Umbilical cord (tissue), 2 donors: ENCODE results near the gene SLC66A1. TPM values are rescaled to one million over a fixed set of nuclear protein-coding genes. Genes with fewer than 3 reads are reported as not detected.
A peak's percentile ranks its signal among the peaks of the same experiment; 100 is the strongest.
"Not testable (repeated sequence)": the region's sequence is repeated elsewhere in the genome, so short reads cannot be mapped to it uniquely, and the experiment has no call there.

Source experiments
- DNase-seq: peaks from one replicate; pipeline ENCODE4 v3.0.0-alpha.2; 2015; ENCODE audit warnings: low spot score
- total RNA-seq: library from RNA; depleted of rRNA; stranded (reverse); fragments of >200 nt; gene quantifications from one replicate; pipeline ENCODE4 v1.2.3, GENCODE V29; 2014; ENCODE audit warnings: low replicate concordance; ENCODE audit not compliant: insufficient read depth

SLC66A1 gene, protein sequence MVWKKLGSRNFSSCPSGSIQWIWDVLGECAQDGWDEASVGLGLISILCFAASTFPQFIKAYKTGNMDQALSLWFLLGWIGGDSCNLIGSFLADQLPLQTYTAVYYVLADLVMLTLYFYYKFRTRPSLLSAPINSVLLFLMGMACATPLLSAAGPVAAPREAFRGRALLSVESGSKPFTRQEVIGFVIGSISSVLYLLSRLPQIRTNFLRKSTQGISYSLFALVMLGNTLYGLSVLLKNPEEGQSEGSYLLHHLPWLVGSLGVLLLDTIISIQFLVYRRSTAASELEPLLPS
- 9.4 TPM for total RNA-seq

DNA sequence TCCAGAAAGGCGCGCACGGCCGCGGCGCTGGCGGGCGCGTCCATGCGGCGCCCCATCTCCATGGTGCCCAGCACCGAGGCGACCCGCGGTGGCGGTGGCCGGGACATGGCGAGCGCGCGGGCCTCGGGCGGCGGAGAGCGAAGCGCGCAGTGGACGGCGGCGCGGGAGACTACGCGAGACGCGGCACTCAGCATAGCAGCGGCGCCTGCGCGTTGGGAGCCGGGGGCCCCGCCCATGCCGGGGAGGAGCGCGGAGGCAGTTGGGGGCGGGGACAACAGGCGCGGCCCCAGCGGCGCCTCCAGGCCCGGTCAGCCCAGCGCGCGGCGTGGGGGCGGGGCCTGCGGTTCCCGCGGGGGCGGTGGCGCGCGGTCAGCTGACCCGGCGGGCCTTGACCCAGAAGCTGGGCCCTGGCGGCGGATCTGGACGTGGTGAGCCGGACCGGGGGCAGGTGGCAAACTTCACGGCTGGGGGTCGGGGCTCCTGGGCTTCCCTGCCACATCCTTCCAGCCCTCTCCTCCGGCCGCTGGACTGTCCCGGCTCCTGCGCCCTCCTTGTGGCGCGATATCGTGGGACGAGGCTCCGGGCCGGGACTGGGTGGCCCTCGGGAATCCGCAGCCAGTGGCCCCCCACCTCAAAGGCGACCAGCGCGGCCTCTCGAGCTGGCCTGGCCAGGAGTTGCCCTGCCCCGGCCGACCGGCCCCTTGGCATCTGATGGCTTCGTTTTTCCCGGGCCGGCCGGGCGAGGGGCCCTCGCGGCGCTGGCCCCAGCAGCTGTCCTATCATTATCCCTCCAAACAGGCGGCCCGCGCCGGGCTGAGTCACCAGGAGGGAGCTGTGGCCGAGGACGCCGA lies at the start of gene SLC66A1, which contains the start of gene AKR7A2:
Gene SLC66A1, plus strand, starts transcription at position 396 of the 851 bp plus-strand sequence. CDS start 5,352 bp downstream, outside the sequence.
Gene AKR7A2, minus strand, starts transcription at position 214 of the 851 bp plus-strand sequence. Its CDS starts 20 bp downstream, at position 194.
- peak; percentile 96 for DNase-seq

DNA sequence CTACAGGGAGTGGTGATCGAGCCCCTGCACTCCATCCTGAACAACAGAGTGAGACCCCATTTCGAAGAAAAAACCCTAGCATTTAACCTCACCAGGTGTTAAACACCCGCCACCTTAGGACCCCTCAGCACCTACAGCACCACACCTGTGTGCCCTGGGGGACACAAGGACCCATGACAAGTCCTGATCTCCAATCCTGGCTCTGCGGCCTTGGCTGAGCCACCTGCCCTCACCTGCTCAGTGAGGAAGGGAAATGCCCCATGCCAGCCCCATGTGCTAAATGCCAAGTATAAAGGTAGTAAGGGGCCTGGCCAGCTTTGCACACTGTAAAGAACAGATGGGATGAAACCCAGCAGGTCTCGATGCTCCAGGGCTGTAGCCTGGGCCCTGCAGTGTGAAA lies 49.4 kb upstream of the SLC66A1 start:
- DNase-seq = no peak

DNA sequence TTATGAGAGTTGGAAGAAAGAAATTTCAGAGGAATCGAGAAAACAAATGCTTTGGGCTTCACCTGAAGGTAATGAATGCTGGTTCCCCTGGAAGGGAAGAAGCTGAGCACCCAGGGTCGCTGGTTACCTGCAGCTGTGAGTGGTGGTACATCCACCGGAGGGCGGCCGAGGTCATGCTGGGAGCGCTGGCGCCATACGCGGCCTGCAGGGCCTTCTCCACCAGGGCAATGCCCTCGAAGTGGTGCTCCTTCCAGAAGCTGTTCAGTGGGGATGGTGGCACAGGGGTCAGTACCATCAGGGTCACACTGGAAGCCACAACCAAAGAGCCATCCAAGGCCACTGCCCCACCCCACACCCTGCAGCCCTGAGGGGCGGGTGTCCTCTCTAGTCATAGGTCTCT lies 43.7 kb upstream of the SLC66A1 start:
- DNase-seq = no peak

DNA sequence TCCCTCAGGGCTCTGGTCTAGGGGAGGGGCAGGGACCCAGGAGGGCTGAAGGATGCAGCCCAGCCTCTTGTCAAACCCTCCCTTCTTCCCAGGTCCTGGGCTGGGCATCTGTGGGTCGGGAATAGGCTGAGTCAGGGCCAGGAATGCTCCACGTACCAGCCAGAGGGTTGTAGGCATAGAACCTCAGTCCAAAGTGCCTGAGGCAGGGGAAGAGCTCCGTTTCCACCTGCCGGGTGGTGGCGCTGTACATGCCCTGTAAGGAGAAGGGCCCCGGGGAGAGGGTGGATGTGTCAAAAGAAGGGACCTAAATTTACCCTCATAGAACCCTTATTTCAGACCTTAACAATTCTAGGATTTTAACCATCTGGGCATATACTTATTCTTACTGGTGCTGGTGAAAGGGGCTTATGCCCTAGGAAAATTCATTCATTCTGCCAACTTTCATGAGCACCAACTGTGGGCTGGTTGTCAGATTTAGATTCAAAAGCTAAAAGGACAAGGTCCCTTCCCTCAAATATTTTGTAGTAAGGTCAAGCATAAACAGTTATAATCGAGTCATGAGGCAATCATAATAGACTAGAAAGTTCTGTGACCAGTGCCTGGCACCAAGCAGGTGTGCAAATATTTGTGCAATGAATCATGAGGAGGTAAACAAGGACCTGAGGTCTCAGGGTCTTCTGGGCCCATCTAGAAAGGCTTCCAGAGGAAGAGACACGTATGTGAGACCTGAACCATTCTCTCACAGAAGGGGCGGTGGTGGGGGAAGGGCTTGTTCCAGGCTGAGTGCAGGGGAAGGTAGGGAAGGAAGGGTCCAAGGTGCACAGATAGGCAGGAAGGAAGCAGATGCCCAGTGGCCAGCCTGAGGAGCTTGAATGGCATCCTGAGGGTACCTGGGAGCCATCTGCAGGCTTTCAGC lies 42.4 kb upstream of the SLC66A1 start:
- DNase-seq = not testable (repeated sequence)

DNA sequence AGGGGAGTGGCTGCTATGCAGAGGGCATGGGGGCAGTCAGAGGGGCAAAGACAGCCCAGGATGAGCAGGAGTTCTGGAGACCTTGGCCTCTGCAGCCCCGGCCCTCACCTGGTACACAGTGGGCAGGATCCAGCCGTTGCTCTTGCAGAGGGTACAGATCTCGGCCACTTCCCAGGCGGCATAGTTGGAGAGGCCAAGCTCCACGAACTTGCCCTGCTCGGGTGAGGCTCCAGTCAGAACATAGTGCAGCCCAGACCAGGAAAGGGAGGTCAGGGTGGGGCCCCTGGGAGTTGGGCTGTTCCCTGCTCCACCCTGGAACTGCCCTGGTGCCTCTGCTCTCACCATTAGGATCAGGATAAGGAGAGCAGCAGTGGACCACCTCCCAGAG lies 41.8 kb upstream of the SLC66A1 start:
- not testable (repeated sequence) for DNase-seq

DNA sequence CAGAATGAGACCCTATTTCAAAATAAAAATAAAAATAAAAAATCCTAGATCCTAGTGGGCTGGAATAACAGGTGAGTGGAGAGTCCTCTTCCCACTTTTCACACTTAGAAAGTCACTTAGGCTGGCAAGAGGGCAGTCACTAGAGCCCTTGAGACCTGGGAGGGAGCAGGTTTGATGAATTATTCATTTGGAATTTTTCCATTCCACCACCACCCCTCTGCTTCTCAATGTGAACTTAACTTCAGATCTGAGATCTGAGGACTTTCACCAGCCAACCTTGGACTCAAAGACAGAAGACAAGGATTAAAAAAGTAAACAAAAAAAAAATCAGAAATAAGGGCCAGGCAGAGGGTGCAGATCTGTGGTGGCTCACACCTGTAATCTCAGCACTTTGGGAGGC lies 40.1 kb upstream of the SLC66A1 start:
- DNase-seq = no peak

DNA sequence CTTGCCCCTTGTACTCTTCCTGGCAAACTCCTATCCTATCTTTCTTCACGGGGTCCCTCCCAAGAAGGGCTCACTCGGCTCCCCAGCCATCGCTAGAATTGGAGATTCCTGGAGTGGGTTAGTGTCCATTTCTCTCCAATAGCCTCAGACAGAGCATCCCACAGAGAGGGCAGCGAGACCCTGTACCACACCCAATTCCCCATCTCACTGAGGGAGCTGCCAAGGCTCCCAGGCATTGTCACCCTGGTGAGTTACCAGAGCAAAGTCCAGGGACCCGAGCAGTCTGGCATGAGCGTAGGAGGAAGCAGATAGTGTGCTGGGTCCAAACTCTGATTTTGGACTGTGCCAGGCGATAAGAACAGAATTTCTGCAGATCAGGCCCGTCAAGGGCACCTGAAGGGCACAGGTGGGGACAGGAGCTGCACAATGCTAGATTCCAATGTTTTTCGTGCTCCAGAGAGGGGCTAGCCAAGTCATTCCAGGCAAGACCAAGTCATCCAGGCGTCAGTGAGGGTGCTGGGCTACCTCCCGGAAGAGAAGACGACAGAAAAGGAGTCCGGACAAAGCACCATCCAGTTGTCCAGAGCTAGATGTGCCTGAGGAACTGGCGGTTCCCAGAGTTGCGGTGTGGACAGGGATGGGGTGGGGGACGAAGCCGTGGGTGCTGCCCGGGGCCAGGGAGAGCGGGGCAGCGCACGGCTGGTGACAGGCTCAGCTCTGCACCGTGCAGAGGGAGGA lies 38.9 kb upstream of the SLC66A1 start:
- no peak for DNase-seq

DNA sequence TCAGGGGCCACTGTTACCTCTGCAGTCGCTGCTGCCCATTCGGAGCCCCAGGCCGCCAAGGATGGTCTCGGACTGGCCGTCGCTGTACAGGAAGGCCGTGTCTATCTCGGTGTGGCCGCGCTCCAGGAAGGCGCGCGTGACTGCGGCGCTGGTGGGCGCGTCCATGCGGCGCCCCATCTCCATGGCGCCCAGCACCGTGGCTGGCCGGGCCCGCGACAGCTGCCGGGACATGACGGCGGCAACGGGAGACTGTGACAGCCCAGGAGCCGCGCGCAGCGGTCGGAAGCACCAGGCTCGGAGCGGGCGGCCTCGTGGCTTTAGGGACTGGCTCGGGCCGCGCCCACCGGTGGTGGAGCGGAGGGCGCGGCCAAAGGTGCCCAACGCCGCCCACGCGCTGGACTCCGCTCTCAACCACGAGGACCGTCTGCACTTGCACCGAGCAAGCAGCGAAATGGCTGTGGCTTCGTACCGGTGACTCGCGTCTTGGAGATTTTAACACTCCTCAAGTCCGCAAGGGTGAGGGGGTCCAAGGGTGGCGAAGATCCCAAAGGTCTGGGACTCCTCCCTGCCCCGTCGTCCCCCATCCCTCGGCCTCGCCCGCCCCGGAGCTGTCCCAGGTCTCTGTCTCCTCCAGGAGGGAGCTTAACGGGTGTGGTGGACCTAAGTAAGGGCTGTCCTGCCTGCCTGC lies 38.1 kb upstream of the SLC66A1 start:
- DNase-seq = not testable (repeated sequence)

DNA sequence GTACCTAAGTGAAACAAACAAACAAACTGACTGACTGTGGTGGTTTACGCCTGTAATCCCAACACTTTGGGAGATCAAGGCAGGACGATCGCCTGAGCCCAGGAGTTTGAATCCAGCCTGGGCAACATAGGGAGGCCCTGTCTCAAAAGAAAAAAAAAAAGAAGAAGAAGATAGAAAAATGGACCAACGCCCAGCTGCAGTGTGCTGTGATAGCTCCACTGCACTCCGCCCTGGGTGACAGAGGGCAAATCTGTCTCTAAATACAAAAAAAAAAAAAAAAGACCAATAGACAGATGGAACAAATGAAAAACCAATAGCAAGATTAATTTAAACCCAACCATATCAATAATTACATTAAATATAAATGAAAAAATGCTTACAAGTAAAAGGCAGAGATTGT lies 37.5 kb upstream of the SLC66A1 start:
- DNase-seq = no peak

DNA sequence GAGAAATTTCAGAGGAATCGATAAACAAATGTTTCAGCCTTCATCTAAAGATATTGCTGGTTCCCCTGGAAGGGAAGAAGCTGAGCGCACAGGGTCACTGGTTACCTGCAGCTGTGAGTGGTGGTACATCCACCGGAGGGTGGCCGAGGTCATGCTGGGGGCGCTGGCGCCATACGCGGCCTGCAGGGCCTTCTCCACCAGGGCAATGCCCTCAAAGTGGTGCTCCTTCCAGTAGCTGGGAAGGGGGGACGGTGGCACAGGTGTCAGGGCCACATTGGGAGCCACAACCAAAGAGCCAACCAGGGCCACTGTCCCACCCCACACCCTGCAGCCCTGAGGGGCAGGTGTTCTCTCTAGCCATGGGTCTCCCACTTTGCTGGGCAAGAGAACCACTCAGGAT lies 28.2 kb upstream of the SLC66A1 start:
- no peak for DNase-seq

DNA sequence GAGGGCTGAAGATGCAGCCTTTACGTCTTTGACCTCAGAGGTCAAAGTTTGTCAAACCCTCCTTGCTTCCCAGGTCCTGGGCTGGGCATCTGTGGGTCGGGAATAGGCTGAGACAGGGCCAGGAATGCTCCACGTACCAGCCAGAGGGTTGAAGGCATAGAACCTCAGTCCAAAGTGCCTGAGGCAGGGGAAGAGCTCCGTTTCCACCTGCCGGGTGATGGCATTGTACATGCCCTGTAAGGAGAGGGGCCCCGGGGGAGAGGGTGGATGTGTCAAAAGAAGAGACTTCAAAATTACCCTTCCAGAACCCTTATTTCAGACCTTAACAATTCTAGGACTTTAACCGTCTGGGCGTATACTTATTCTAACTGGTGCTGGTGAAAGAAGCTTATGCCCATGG lies 27.2 kb upstream of the SLC66A1 start:
- DNase-seq = no peak

DNA sequence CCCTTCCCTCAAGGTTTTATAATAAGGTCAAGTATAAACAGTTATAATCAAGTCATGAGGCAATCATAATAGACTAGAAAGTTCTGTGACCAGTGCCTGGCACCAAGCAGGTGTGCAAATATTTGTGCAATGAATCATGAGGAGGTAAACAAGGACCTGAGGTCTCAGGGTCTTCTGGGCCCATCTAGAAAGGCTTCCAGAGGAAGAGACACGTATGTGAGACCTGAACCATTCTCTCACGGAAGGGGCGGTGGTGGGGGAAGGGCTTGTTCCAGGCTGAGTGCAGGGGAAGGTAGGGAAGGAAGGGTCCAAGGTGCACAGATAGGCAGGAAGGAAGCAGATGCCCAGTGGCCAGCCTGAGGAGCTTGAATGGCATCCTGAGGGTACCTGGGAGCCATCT lies 26.8 kb upstream of the SLC66A1 start:
- DNase-seq = not testable (repeated sequence)

DNA sequence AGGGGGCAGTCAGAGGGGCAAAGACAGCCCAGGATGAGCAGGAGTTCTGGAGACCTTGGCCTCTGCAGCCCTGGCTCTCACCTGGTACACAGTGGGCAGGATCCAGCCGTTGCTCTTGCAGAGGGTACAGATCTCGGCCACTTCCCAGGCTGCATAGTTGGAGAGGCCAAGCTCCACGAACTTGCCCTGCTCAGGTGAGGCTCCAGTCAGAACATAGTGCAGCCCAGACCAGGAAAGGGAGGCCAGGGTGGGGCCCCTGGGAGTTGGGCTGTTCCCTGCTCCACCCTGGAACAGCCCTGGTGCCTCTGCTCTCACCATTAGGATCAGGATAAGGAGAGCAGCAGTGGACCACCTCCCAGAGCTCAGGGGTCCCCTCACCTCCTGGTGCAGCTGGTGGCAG lies 26.3 kb upstream of the SLC66A1 start:
- not testable (repeated sequence) for DNase-seq

DNA sequence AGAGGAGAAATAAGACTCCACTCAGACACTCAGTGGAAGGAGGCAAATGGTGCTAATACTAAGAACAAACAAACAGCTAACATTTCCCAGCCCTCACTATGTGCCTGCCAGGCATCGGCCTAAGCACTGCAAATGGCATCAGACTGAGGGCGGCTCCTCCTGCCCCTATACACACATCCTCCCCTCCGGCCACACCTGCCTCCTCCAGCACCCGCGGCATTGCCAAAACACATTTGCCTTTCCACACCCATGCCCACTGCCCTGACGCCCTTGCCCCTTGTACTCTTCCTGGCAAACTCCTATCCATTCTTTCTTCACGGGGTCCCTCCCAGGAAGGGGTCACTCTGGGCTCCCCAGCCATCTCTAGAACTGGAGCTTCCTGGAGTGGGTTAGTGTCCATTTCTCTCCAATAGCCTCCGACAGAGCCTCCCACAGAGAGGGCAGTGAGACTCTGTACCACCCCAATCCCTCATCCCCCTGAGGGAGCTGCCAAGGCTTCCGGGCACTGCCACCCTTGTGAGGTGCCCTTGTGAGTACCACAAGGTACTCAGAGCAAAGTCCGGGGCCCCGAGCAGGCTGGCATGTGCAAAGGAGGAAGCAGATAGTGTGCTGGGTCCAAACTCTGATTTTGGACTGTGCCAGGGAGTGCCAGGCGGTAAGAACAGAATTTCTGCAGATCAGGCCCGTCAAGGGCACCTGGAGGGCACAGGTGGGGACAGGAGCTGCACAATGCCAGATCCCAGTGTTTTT lies 24.5 kb upstream of the SLC66A1 start:
- no peak for DNase-seq

DNA sequence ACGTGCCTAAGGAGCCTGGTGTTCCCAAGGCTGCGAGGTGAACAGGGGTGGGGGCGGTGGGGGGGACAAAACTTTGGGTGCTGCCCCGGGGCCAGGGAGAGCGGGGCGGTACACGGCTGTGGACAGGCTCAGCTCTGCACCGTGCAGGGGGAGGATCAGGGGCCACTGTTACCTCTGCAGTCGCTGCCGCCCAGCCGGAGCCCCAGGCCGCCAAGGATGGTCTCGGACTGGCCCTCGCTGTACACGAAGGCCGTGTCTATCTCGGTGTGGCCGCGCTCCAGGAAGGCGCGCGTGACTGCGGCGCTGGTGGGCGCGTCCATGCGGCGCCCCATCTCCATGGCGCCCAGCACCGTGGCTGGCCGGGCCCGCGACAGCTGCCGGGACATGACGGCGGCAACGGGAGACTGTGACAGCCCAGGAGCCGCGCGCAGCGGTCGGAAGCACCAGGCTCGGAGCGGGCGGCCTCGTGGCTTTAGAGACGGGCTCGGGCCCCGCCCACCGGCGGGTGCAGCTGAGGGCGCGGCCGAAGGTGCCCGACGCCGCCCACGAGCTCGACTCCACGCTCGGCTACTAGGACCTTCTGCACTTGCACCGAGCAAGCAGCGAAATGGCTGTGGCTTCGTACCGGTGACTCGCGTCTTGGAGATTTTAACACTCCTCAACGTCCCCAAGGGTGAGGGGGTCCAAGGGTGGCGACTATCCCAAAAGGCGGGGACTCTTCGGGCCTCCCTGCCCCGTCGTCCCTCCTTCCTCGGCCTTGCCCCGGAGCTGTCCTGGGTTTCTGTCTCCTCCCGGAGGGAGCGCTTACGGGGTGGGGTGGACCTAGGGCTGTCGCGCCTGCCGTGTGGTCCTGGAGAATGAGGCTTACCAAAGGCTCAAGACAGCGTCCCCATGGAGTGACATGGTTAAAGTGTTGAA lies 23.5 kb upstream of the SLC66A1 start, which contains the start of gene AKR7A3:
Gene AKR7A3, minus strand, starts transcription at position 447 of the 918 bp plus-strand sequence. Its CDS starts 61 bp downstream, at position 386.
- DNase-seq = peak; percentile 18

DNA sequence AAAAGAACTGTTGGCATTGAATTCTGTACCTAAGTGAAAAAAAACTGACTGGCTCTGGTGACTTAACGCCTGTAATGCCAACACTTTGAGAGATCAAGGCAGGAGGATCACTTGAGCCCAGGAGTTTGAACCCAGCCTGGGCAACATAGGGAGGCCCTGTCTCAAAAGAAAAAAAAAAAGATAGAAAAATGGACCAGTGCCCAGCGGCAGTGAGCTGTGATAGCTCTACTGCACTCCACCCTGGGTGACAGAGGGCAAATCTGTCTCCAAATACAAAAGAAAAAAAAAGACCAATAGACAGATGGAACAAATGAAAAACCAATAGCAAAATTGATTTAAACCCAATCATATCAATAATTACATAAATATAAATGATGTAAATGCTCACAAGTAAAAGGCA lies 22.9 kb upstream of the SLC66A1 start:
- DNase-seq = no peak

DNA sequence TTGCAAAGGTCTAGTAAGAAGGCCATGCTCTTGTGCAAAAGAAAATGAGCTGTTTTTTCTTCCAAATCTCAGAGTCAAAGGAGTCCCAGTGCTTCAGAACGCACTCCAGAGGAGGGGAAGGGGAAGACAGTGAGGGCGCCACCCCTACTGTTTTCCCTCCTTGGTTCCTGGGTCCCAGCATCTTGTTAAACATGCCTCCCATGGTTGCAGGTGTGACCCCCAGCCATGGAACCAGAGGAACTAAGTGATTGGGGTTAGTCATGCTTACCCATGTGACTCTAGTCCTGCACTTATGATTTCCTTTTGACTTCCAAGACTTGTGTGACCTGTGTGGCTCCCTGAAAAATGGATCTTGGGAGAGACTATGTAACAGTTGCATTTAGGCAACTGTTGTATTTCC lies 17.5 kb upstream of the SLC66A1 start:
- DNase-seq = no peak

DNA sequence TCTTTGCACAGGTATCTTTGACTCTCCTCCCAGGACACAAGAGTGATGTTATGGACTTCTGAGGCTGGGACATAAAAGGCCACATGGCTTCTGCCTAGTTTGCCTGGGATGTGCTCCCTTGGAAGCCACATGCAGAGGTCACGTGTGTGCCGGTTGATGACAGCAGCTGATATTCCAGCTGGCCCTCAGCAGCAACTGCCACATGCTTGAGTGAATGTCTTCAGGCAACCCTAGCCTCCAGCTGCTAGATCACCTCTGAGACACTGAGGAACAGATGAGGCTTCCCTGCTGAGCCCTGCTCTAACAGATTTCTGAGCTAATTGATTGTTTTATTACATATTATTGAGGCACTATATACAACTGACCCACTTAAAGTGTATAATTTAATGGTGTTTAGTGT lies 11.9 kb upstream of the SLC66A1 start:
- no peak for DNase-seq
